HG02938 (cell line): ENCODE results near the gene CD8A.
"Not testable (repeated sequence)": the region's sequence is repeated elsewhere in the genome, so short reads cannot be mapped to it uniquely, and the experiment has no call there.

Experiments used
- ATAC-seq: cut with Tn5 transposase; IDR thresholded peaks from one replicate; pipeline ENCODE4 v1.9.1; 2021; ENCODE audit warnings: mild to moderate bottlenecking, moderate library complexity; ENCODE audit not compliant: unreplicated experiment

The CD8A gene

DNA sequence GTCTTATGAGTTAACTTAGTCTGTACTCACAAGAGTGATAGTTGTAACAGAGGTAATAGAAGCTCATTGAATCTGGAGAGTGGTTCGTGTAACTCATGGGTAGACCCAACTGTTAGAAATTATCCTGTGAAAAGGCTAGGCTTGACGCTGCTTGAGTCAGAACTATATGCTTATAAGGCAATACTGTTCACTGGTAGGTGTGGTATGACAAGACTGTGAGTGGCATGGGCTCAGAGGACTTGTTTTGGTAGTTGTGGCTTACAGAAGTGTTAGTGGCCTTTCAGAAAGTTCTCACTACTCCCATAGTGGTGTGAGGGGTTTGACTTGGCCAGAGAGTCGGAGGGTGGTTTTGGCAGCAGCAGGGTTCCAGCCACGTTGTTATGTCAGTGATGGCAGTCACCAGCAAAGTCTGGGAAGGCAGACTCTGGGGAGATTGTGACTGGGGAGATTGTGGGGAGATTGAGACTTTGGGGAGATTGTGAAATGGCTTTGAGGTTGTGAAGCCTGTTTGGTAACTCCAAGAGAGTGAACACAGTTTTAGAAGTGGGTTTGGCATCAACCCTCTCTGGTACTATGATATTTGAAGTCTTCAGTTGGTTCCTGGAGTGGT lies 48.7 kb downstream of the CD8A start:
- ATAC-seq: not testable (repeated sequence)

DNA sequence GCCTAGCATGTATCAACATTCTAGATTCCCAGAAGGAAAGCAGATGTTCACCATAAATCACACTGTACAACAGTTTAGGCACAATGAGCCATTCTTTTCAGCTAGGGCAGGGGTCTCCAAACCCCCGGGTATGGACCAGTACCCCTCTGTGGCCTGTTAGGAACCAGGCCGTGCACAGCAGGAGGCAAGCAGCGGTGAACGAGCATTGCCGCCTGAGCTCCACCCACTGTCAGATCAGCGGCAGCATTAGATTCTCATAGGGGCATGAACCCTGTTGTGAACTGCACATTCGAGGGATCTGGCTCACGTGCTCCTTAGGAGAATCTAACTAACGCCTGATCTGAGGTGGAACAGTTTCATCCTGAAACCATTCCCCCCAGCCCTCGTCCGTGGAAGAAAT lies 50.8 kb downstream of the CD8A start:
- ATAC-seq: not testable (repeated sequence)

DNA sequence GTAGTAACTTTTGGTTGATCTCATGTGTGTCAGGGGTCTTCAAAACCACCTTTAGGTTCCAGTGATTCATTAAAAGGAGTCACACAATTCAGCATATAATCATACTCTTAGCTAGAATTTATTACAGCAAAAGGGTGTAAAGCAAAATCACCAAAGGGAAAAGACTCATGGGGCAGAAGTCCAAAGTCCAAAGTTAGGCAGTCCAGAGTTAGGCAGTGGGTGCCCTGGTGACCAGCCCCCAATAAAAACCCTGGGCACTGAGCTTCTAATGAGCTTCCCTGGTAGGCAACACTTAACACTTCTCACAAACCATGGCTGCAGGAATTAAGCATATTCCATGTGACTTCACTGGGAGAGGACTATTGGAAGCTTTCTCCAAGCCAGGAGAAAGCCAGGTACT lies 51.2 kb downstream of the CD8A start:
- ATAC-seq: not testable (repeated sequence)

DNA sequence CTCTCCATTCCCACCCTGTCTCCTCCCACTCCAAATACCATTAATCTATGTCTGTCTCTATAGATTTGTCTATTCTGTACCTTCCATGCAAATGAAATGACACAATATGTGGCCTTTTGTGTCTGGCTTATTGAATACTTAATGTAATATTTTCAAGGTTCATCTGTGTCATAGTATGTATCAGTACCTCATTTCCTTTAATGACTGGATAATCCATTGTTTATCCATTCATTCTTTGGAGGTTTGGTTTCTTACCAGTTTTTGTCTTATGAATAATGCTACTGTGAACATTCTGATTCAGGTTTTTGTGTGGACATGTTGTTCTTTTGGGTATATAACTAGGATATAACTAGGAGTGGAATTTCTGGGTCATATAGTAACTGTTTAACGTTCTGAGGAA lies 55.8 kb downstream of the CD8A start:
- not testable (repeated sequence) for ATAC-seq
